ENCODE measurements around the gene BTNL2.

DNA sequence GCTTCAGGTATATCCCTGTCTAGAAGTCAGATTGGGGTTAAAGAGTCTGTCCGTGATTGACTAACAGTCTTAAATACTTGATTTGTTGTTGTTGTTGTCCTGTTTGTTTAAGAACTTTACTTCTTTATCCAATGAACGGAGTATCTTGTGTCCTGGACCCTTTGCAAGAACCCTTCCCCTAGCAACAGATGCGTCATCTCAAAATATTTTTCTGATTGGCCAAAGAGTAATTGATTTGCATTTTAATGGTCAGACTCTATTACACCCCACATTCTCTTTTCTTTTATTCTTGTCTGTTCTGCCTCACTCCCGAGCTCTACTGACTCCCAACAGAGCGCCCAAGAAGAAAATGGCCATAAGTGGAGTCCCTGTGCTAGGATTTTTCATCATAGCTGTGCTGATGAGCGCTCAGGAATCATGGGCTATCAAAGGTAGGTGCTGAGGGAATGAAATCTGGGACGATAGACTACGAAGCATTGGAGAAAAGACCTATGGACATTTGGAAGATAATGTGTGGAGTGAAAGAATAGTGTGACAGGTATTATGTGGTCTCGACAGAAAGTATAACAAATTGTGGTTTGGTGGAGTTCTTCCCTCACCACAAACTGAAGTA, 32.7 kb upstream of the BTNL2 start, which contains the start of gene HLA-DRA:
- TF ChIP-seq, protein P1, sequence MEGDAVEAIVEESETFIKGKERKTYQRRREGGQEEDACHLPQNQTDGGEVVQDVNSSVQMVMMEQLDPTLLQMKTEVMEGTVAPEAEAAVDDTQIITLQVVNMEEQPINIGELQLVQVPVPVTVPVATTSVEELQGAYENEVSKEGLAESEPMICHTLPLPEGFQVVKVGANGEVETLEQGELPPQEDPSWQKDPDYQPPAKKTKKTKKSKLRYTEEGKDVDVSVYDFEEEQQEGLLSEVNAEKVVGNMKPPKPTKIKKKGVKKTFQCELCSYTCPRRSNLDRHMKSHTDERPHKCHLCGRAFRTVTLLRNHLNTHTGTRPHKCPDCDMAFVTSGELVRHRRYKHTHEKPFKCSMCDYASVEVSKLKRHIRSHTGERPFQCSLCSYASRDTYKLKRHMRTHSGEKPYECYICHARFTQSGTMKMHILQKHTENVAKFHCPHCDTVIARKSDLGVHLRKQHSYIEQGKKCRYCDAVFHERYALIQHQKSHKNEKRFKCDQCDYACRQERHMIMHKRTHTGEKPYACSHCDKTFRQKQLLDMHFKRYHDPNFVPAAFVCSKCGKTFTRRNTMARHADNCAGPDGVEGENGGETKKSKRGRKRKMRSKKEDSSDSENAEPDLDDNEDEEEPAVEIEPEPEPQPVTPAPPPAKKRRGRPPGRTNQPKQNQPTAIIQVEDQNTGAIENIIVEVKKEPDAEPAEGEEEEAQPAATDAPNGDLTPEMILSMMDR (IDR thresholded peaks at IDR 0.05; ENCODE audit: low read depth, low read length): no peak
- no peak for TF ChIP-seq EZH2phosphoT487 (IDR thresholded peaks at IDR 0.05; ENCODE audit: low read depth)
